PC-3 (cell line): ENCODE results near the gene LGALS9.
"Not testable (repeated sequence)": the region's sequence is repeated elsewhere in the genome, so short reads cannot be mapped to it uniquely, and the experiment has no call there.

Experiments
- EZH2 ChIP-seq: fragments of 300-600 bp; sonication (generic); IDR thresholded peaks from one replicate; pipeline ENCODE4 v1.6.1; 2017; ENCODE audit warnings: antibody characterized with exemption, mild to moderate bottlenecking, low read length; ENCODE audit not compliant: unreplicated experiment
- EZH2phosphoT487 ChIP-seq: fragments of 300-600 bp; sonication (generic); IDR thresholded peaks from 2 replicates; pipeline ENCODE4 v1.6.1; 2018; ENCODE audit warnings: mild to moderate bottlenecking, antibody characterized with exemption, low read length, borderline replicate concordance
- TF ChIP-seq, protein P1 (sequence below): fragments of 300-600 bp; sonication (generic); conservative IDR thresholded peaks from 2 replicates; pipeline ENCODE4 v1.5.1; 2017; ENCODE audit warnings: antibody characterized with exemption, low read depth, mild to moderate bottlenecking, low read length

GRCh38 chr17:27653449-27653971, 22.5 kb downstream of the LGALS9 start:
- TF ChIP-seq, protein P1, sequence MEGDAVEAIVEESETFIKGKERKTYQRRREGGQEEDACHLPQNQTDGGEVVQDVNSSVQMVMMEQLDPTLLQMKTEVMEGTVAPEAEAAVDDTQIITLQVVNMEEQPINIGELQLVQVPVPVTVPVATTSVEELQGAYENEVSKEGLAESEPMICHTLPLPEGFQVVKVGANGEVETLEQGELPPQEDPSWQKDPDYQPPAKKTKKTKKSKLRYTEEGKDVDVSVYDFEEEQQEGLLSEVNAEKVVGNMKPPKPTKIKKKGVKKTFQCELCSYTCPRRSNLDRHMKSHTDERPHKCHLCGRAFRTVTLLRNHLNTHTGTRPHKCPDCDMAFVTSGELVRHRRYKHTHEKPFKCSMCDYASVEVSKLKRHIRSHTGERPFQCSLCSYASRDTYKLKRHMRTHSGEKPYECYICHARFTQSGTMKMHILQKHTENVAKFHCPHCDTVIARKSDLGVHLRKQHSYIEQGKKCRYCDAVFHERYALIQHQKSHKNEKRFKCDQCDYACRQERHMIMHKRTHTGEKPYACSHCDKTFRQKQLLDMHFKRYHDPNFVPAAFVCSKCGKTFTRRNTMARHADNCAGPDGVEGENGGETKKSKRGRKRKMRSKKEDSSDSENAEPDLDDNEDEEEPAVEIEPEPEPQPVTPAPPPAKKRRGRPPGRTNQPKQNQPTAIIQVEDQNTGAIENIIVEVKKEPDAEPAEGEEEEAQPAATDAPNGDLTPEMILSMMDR = not testable (repeated sequence)
- TF ChIP-seq EZH2phosphoT487, EZH2: not testable (repeated sequence)
